Spinal cord (tissue), 10 donors: ENCODE results near the gene FAM120B. TPM values are rescaled to one million over a fixed set of nuclear protein-coding genes. Genes with fewer than 3 reads are reported as not detected.

Experiments
- DNase-seq, 6 donors: peaks; one replicate each; pipeline versions ENCODE4 v3.0.0 to v3.0.0-alpha.2; 2013 to 2015; ENCODE audit warnings: low spot score in 6 of 6, low read depth in 4 of 6
- H3K27ac ChIP-seq: one replicate; pipeline ENCODE4 v1.5.1; 2013; ENCODE audit warnings: low read depth, low read length, control low read depth
- H3K27me3 ChIP-seq: one replicate; pipeline ENCODE4 v1.6.1; 2013; ENCODE audit warnings: low read length; ENCODE audit not compliant: control insufficient read depth, insufficient read depth
- H3K36me3 ChIP-seq: one replicate; pipeline ENCODE4 v1.6.1; 2013; ENCODE audit warnings: low read length; ENCODE audit not compliant: control insufficient read depth, insufficient read depth
- H3K4me1 ChIP-seq: one replicate; pipeline ENCODE4 v1.6.1; 2013; ENCODE audit warnings: low read length; ENCODE audit not compliant: control insufficient read depth, insufficient read depth
- H3K4me3 ChIP-seq: one replicate; pipeline ENCODE4 v1.5.1; 2013; ENCODE audit warnings: low read depth, low read length, control low read depth
- H3K9me3 ChIP-seq: one replicate; pipeline ENCODE4 v1.6.1; 2013; ENCODE audit warnings: low read length; ENCODE audit not compliant: control insufficient read depth, insufficient read depth
- WGBS: methylation state at CpG from one replicate; pipeline ENCODE4 v1.1.5; 2013; ENCODE audit warnings: missing lambda C conversion rate; ENCODE audit not compliant: insufficient coverage; 5-methylcytosine and 5-hydroxymethylcytosine counted together
- polyA plus RNA-seq, 2 donors: library from polyadenylated mRNA; unstranded; fragments of 120-200 nt; gene quantifications; one replicate each; pipeline ENCODE4 v1.2.1, GENCODE V29; 2013; ENCODE audit not compliant: insufficient read length in 2 of 2
- total RNA-seq, 2 donors: library from RNA; depleted of rRNA in 1 of 2; stranded (reverse); fragments of 120-200 nt in 1 of 2; fragments of >200 nt in 1 of 2; gene quantifications; one replicate each; pipeline versions ENCODE4 v1.2.3 to v1.2.4, GENCODE V29; 2013 to 2014
- donor health status: healthy.

The FAM120B gene
- total and polyA plus RNA-seq, 4 donors: 29.0 to 40.2 (median 36.6) TPM

- no peak overlapping the region for H3K27ac ChIP-seq
- 84% methylated on average over 5 of the region's 8 CpGs for WGBS
- no peak for DNase-seq
- peaks cover 1% of the 10 kb centered on the region for H3K9me3 ChIP-seq
- H3K4me3 ChIP-seq: no peak overlapping the region
- peaks cover 36% of the 10 kb centered on the region for H3K4me1 ChIP-seq
- H3K36me3 ChIP-seq: peaks cover 3% of the 10 kb centered on the region
- no peaks in the 10 kb centered on the region for H3K27me3 ChIP-seq
Measured at GRCh38 chr6:170442596-170442995, 136.0 kb downstream of the FAM120B start.

- Histone ChIP-seq H3K4me3 (no peak overlapping the region), H3K27ac (no peak overlapping the region), H3K4me1 (peaks cover 30% of the 10 kb centered on the region), H3K36me3 (peaks cover 3% of the 10 kb centered on the region), H3K27me3 (no peaks in the 10 kb centered on the region), H3K9me3 (no peaks in the 10 kb centered on the region)
- WGBS: 83% methylated on average over 8 of the region's 8 CpGs
- no peak for DNase-seq
Measured at GRCh38 chr6:170443151-170443662, 136.6 kb downstream of the FAM120B start.

- H3K4me1 ChIP-seq: peaks cover 30% of the 10 kb centered on the region
Measured at GRCh38 chr6:170444056-170444591, 137.6 kb downstream of the FAM120B start.

GRCh38 chr6:170444811-170445211 lies 138.3 kb downstream of the FAM120B start:
- Histone ChIP-seq H3K27ac (no peak overlapping the region), H3K4me3 (no peak overlapping the region), H3K36me3 (peaks cover 3% of the 10 kb centered on the region), H3K27me3 (no peaks in the 10 kb centered on the region), H3K4me1 (peaks cover 24% of the 10 kb centered on the region), H3K9me3 (no peaks in the 10 kb centered on the region)
- DNase-seq: no peak
- 68% methylated on average over 15 of the region's 15 CpGs for WGBS

More at GRCh38 chr6:170444056-170444591, 137.6 kb downstream of the FAM120B start:
- Histone ChIP-seq H3K9me3 (no peaks in the 10 kb centered on the region), H3K4me3 (no peak overlapping the region), H3K27ac (no peak overlapping the region), H3K27me3 (no peaks in the 10 kb centered on the region), H3K36me3 (peaks cover 3% of the 10 kb centered on the region)
- no peak for DNase-seq
- WGBS: 88% methylated on average over 16 of the region's 18 CpGs

GRCh38 chr6:170445487-170445886 lies 138.9 kb downstream of the FAM120B start:
- peaks cover 3% of the 10 kb centered on the region for H3K36me3 ChIP-seq
- no peaks in the 10 kb centered on the region for H3K27me3 ChIP-seq
- 80% methylated on average over 12 of the region's 17 CpGs for WGBS
- H3K27ac ChIP-seq: no peak overlapping the region
- no peak overlapping the region for H3K4me3 ChIP-seq
- no peak for DNase-seq
- no peaks in the 10 kb centered on the region for H3K9me3 ChIP-seq
- peaks cover 22% of the 10 kb centered on the region for H3K4me1 ChIP-seq

GRCh38 chr6:170445971-170446370 lies 139.4 kb downstream of the FAM120B start:
- no peak for DNase-seq
- H3K27me3 ChIP-seq: no peaks in the 10 kb centered on the region
- H3K27ac ChIP-seq: no peak overlapping the region
- no peak overlapping the region for H3K4me3 ChIP-seq
- H3K36me3 ChIP-seq: peaks cover 3% of the 10 kb centered on the region
- H3K4me1 ChIP-seq: peaks cover 24% of the 10 kb centered on the region
- no peaks in the 10 kb centered on the region for H3K9me3 ChIP-seq
- 77% methylated on average over 3 of the region's 9 CpGs for WGBS

GRCh38 chr6:170446841-170447560 lies 140.4 kb downstream of the FAM120B start:
- H3K4me1 ChIP-seq: peaks cover 30% of the 10 kb centered on the region
- WGBS: 95% methylated on average over 15 of the region's 15 CpGs
- H3K27me3 ChIP-seq: no peaks in the 10 kb centered on the region
- no peak overlapping the region for H3K27ac ChIP-seq
- peaks cover 3% of the 10 kb centered on the region for H3K36me3 ChIP-seq
- DNase-seq: no peak
- no peaks in the 10 kb centered on the region for H3K9me3 ChIP-seq
- no peak overlapping the region for H3K4me3 ChIP-seq

- no peak overlapping the region for H3K4me3 ChIP-seq
- no peak for DNase-seq
- 95% methylated on average over 8 of the region's 14 CpGs for WGBS
- H3K27ac ChIP-seq: no peak overlapping the region
- H3K27me3 ChIP-seq: no peaks in the 10 kb centered on the region
- H3K4me1 ChIP-seq: peaks cover 30% of the 10 kb centered on the region
- peaks cover 3% of the 10 kb centered on the region for H3K36me3 ChIP-seq
- no peaks in the 10 kb centered on the region for H3K9me3 ChIP-seq
Measured at GRCh38 chr6:170447561-170447930, 141.0 kb downstream of the FAM120B start.

- Histone ChIP-seq H3K4me1 (peaks cover 25% of the 10 kb centered on the region), H3K9me3 (no peaks in the 10 kb centered on the region), H3K27me3 (no peaks in the 10 kb centered on the region), H3K27ac (no peak overlapping the region), H3K36me3 (peaks cover 3% of the 10 kb centered on the region), H3K4me3 (no peak overlapping the region)
- 95% methylated on average over 10 of the region's 12 CpGs for WGBS
- no peak for DNase-seq
Measured at GRCh38 chr6:170448317-170448716, 141.8 kb downstream of the FAM120B start.
